Measurements from ENCODE around the gene RNF31. TPM values are rescaled to one million over a fixed set of nuclear protein-coding genes. Genes with fewer than 3 reads are reported as not detected.

Gene RNF31
- total RNA-seq, 6 experiments from 2014 or later: 38.5 to 53.6 (median 47.2) TPM

DNA sequence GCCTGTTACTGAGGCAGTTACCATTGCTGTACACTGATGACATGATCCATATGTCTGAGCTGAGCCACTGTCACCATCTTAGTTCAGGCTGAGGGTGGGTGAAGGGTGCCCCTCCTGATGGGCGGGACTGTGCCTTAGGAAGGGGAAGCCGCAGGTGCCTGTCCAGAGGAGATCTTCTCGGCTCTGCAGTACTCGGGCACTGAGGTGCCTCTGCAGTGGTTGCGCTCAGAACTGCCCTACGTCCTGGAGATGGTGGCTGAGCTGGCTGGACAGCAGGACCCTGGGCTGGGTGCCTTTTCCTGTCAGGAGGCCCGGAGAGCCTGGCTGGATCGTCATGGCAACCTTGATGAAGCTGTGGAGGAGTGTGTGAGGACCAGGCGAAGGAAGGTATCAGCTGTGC, 3.7 kb downstream of the RNF31 start:
- TF ChIP-seq, protein P1, sequence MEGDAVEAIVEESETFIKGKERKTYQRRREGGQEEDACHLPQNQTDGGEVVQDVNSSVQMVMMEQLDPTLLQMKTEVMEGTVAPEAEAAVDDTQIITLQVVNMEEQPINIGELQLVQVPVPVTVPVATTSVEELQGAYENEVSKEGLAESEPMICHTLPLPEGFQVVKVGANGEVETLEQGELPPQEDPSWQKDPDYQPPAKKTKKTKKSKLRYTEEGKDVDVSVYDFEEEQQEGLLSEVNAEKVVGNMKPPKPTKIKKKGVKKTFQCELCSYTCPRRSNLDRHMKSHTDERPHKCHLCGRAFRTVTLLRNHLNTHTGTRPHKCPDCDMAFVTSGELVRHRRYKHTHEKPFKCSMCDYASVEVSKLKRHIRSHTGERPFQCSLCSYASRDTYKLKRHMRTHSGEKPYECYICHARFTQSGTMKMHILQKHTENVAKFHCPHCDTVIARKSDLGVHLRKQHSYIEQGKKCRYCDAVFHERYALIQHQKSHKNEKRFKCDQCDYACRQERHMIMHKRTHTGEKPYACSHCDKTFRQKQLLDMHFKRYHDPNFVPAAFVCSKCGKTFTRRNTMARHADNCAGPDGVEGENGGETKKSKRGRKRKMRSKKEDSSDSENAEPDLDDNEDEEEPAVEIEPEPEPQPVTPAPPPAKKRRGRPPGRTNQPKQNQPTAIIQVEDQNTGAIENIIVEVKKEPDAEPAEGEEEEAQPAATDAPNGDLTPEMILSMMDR (IDR thresholded peaks at IDR 0.05): no peak
- Mint-ChIP-seq H3K4me3 (no peak overlapping the region), H3K27ac (no peak overlapping the region), H3K4me1 (ENCODE audit: low read depth) (peaks cover 14% of the 10 kb centered on the region), H3K36me3 (ENCODE audit: low read depth) (peaks cover 13% of the 10 kb centered on the region), H3K27me3 (ENCODE audit: insufficient read depth) (peaks cover 5% of the 10 kb centered on the region), H3K9me3 (no peaks in the 10 kb centered on the region)
- DNase-seq: no peak

DNA sequence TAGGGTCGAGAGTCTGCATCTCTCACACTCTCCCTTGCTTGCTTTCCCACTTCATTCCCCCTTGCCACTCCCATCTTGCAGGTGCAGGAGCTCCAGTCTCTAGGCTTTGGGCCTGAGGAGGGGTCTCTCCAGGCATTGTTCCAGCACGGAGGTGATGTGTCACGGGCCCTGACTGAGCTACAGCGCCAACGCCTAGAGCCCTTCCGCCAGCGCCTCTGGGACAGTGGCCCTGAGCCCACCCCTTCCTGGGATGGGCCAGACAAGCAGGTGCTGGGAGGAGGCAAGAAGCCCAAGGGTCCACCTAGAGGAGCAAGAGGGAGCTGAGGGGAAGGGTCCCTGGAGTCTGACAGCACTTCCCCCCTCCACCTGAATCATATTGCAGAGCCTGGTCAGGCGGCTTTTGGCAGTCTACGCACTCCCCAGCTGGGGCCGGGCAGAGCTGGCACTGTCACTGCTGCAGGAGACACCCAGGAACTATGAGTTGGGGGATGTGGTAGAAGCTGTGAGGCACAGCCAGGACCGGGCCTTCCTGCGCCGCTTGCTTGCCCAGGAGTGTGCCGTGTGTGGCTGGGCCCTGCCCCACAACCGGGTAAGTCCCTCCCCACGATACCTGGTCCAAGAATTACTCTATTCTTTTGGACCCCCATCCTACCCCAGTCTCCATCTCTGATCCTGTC, 4.2 kb downstream of the RNF31 start:
- no peak for DNase-seq
- Mint-ChIP-seq H3K4me1 (ENCODE audit: low read depth) (peaks cover 12% of the 10 kb centered on the region), H3K36me3 (ENCODE audit: low read depth) (peaks cover 14% of the 10 kb centered on the region), H3K27ac (no peak overlapping the region), H3K9me3 (no peaks in the 10 kb centered on the region), H3K27me3 (ENCODE audit: insufficient read depth) (peaks cover 3% of the 10 kb centered on the region), H3K4me3 (no peak overlapping the region)
- TF ChIP-seq, protein P1 (IDR thresholded peaks at IDR 0.05): no peak

DNA sequence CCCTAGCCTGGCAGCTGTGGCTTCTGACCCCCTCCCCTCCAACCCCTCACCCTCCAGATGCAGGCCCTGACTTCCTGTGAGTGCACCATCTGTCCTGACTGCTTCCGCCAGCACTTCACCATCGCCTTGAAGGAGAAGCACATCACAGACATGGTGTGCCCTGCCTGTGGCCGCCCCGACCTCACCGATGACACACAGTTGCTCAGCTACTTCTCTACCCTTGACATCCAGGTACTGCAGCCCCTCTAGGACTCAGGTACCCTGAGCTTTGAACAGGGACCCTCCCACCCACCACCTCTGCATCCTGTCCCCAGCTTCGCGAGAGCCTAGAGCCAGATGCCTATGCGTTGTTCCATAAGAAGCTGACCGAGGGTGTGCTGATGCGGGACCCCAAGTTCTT, 7.8 kb downstream of the RNF31 start:
- peaks cover 3% of the 10 kb centered on the region; the same call in 1 of the 2 replicates for H3K27me3 Mint-ChIP-seq (ENCODE audit: insufficient read depth)
- no peaks in the 10 kb centered on the region for H3K9me3 Mint-ChIP-seq
- no peak overlapping the region for H3K27ac Mint-ChIP-seq
- H3K4me1 Mint-ChIP-seq (ENCODE audit: low read depth): no peaks in the 10 kb centered on the region
- TF ChIP-seq, protein P1 (IDR thresholded peaks at IDR 0.05): no peak
- H3K36me3 Mint-ChIP-seq (ENCODE audit: low read depth): peaks cover 28% of the 10 kb centered on the region
- DNase-seq: no peak
- H3K4me3 Mint-ChIP-seq: no peak overlapping the region

DNA sequence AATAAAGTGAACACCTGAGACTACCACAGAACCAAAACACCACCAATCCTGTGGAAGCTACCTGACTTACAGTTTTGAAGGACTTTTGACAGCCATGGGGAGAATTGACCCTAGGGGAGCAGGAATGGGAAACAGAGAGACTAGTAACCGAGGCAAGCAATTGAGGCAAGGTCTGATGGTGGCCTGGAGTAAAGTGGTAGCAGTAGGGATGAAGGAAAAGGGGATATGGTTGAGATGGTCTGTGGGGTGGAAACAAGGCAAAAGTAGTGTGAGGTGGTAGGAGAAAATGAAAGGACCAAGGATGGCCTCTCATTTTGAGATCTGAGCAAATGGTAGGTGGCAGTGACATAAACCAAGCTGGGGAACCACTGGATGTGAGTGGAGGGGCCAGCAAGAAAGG, 9.5 kb downstream of the RNF31 start:
- Mint-ChIP-seq H3K9me3 (no peaks in the 10 kb centered on the region), H3K4me3 (no peak overlapping the region), H3K27me3 (ENCODE audit: insufficient read depth) (peaks cover 3% of the 10 kb centered on the region; the same call in 1 of the 2 replicates), H3K27ac (no peak overlapping the region), H3K36me3 (ENCODE audit: low read depth) (peaks cover 29% of the 10 kb centered on the region), H3K4me1 (ENCODE audit: low read depth) (peaks cover 13% of the 10 kb centered on the region)
- no peak for DNase-seq
- TF ChIP-seq, protein P1 (IDR thresholded peaks at IDR 0.05): no peak

DNA sequence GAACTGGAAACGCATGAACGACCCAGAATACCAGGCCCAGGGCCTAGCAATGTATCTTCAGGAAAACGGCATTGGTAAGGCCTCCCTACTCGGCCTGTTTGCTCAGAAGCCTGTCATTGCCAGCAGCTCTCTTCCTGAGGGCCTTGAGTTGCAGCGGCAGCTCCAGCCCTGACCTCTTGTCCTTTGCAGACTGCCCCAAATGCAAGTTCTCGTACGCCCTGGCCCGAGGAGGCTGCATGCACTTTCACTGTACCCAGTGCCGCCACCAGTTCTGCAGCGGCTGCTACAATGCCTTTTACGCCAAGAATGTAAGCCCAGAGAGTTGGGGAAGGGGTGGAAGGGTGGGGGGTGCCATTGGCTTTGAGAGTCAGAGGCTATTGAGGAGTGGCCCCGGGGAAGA, 10.0 kb downstream of the RNF31 start:
- Mint-ChIP-seq H3K27me3 (ENCODE audit: insufficient read depth) (peaks cover 3% of the 10 kb centered on the region; the same call in 1 of the 2 replicates), H3K4me1 (ENCODE audit: low read depth) (peaks cover 18% of the 10 kb centered on the region), H3K27ac (no peak overlapping the region), H3K9me3 (no peaks in the 10 kb centered on the region), H3K36me3 (ENCODE audit: low read depth) (peaks cover 34% of the 10 kb centered on the region), H3K4me3 (no peak overlapping the region)
- no peak for DNase-seq
- TF ChIP-seq, protein P1 (IDR thresholded peaks at IDR 0.05): no peak
